Fibroblast of skin of scalp (primary cell): ENCODE measurements around the gene TUBA1C.
"Not testable (repeated sequence)": the region's sequence is repeated elsewhere in the genome, so short reads cannot be mapped to it uniquely, and the experiment has no call there.

Source experiments
- DNase-seq: peaks from one replicate; pipeline ENCODE4 v3.0.0-alpha.2; 2013

Gene TUBA1C

DNA sequence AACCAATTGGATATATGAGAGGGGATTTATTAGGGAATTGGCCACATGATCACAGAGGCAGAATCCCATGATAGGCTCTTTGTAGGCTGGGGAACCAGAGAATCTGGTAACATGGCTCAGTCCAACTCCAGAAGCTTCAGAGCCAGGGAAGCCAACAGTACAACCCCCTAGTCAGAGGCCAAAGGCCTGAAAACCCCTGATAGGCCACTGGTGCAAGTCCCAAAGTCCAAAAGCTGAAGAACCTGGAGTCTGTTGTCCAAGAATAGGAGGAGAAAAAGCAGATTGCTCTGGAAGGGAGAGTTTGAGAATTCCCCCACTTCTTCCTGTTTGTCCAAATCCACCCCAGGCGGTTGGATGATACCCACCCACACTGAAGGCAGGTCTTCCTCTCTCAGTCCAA lies 49.9 kb downstream of the TUBA1C start:
- no peak for DNase-seq

DNA sequence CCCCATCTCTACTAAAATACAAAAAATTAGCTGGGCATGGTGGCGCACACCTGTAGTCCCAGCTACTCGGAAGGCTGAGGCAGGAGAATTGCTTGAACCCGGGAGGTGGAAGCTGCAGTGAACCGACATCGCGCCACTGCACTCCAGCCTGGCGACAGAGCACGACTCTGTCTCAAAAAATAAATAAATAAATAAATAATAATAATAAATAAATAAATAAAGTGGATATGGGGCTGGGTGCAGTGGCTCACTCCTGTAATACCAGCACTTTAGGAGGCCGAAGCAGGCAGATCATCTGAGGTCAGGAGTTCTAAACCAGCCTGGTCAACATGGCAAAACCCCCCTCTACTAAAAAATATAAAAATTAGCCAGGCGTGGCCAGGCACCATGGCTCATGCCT lies 52.2 kb downstream of the TUBA1C start:
- DNase-seq = not testable (repeated sequence)

DNA sequence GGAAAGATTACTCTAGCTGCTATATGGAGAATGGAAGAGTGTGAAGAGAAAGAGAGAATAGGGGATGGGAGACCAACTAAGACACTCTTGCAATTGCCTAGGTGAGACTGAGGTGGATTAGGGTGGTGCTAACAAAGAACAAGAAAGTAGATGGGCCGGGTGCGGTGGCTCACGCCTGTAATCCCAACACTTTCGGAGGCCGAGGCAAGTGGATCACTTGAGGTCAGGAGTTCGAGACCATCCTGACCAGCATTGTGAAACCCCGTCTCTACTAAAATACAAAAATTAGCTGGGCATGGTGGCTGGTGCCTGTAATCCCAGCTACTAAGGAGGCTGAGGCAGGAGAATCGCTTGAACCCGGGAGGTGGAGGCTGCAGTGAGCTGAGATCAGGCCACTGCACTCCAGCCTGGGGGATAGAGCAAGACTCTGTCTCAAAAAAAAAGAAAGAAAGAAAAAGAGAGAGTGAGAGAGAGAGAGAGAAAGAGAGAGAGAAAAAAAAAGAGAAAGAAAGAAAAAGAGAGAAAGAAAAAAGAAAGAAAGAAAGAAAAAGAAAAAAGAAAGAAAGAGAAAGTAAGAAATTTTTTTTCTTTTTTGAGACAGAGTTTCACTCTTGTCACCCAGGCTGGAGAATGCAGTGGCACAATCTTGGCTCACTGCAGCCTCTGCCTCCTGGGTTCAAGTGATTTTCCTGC lies 55.7 kb downstream of the TUBA1C start:
- not testable (repeated sequence) for DNase-seq

- DNase-seq = no peak
Observed at GRCh38 chr12:49322367-49322707, 57.5 kb downstream of the TUBA1C start.

DNA sequence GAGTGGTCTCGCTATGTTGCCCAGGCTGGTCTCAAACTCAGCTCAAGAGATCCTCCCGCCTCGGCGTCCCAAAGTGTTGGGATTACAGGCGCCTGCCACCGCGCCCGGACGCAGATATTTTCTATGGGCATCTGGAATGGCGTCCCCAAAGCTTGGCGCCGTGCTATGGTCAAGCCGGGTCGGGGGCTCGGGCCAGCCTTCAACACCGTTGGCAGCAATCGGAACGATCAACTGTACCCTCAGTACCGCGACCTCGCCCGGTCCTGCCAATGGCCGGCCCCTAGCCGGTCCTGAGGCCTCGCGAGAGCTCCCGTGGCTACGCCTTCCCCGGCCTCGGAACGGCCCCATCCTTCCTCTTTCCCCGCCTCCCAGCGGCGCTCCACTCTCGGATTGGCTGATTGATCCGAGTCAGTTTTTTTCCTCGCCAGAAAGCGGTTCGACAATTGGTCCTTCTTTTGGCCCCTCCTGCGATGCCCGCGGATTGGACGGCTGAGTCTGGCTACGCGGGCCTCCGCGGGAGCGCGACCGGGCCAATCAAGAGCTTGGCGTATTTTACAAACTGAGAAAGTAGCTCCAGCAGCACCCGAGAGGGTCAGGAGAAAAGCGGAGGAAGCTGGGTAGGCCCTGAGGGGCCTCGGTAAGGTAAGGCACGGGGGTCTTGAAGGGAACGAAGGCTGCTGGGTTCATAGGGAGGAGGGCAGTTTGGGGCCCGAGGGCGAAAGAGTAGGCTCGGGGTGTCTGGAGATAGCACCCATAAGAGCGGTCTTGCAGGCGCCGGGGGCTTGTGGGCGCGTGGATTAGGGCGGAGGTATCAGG lies 58.0 kb downstream of the TUBA1C start, which contains the start of gene TROAP:
TSS of gene TROAP (plus strand) at position 548 of the 816 bp plus-strand sequence. CDS start 354 bp downstream, outside the sequence.
- peak; percentile 99 for DNase-seq

DNA sequence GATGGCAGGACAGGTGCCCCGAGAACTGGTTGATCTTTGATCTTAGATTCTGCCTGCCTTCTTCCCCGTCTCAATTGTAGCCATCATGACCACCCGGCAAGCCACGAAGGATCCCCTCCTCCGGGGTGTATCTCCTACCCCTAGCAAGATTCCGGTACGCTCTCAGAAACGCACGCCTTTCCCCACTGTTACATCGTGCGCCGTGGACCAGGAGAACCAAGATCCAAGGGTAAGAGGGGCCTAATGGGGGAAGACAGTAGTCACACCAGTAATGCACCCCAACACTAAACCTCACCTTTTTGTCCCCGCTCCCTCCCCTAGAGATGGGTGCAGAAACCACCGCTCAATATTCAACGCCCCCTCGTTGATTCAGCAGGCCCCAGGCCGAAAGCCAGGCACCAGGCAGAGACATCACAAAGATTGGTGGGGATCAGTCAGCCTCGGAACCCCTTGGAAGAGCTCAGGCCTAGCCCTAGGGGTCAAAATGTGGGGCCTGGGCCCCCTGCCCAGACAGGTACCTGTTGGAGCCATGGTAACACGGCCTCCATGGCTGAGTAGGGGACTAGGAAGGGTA lies 58.7 kb downstream of the TUBA1C start:
- no peak for DNase-seq
